MM.1S (cell line): ENCODE measurements around the gene ENG.

ENCODE experiments used
- DNase-seq: peaks from one replicate; pipeline ENCODE4 v3.0.0-alpha.2; 2015
- H2AFZ ChIP-seq: fragments of 300-600 bp; sonication (generic); 2 replicates; pipeline ENCODE4 v1.6.0; 2016; ENCODE audit warnings: antibody characterized with exemption, low read length
- H3F3A ChIP-seq: fragments of 300-600 bp; sonication (generic); 2 replicates; pipeline ENCODE4 v1.6.1; 2016; ENCODE audit warnings: mild to moderate bottlenecking, antibody characterized with exemption, low read length, moderate library complexity, mixed read lengths; ENCODE audit not compliant: insufficient read depth
- H3K27ac ChIP-seq: fragments of 300-600 bp; sonication (generic); 2 replicates; pipeline ENCODE4 v1.5.1; 2016; ENCODE audit warnings: mild to moderate bottlenecking, low read length
- H3K27me3 ChIP-seq: fragments of 300-600 bp; sonication (generic); replicated peaks from 2 replicates; pipeline ENCODE4 v1.6.0; 2016; ENCODE audit warnings: low read length; ENCODE audit not compliant: insufficient read depth
- H3K36me3 ChIP-seq: fragments of 300-600 bp; sonication (generic); replicated peaks from 2 replicates; pipeline ENCODE4 v1.6.1; 2016; ENCODE audit warnings: mild to moderate bottlenecking, low read length, mixed read lengths; ENCODE audit not compliant: insufficient read depth
- H3K4me1 ChIP-seq: fragments of 300-600 bp; sonication (generic); 2 replicates; pipeline ENCODE4 v1.6.1; 2016; ENCODE audit warnings: low read length, mixed read lengths
- H3K4me2 ChIP-seq: fragments of 300-600 bp; sonication (generic); 2 replicates; pipeline ENCODE4 v1.6.0; 2016; ENCODE audit warnings: low read depth, low read length
- H3K4me3 ChIP-seq: fragments of 300-600 bp; sonication (generic); 2 replicates; pipeline ENCODE4 v1.5.1; 2016; ENCODE audit warnings: low read length, mixed read lengths
- H3K79me2 ChIP-seq: fragments of 300-600 bp; sonication (generic); 2 replicates; pipeline ENCODE4 v1.6.1; 2016; ENCODE audit warnings: mixed run types, low read length, mixed read lengths
- H3K9ac ChIP-seq: fragments of 300-600 bp; sonication (generic); 2 replicates; pipeline ENCODE4 v1.6.1; 2016; ENCODE audit warnings: low read length, mixed read lengths
- H3K9me2 ChIP-seq: fragments of 300-600 bp; sonication (generic); replicated peaks from 2 replicates; pipeline ENCODE4 v1.6.1; 2016; ENCODE audit warnings: mild to moderate bottlenecking, low read length, mixed read lengths; ENCODE audit not compliant: insufficient read depth
- H3K9me3 ChIP-seq: fragments of 300-600 bp; sonication (generic); replicated peaks from 2 replicates; pipeline ENCODE4 v1.6.1; 2016; ENCODE audit warnings: mild to moderate bottlenecking, low read length, mixed read lengths; ENCODE audit not compliant: insufficient read depth
- H4K20me1 ChIP-seq: fragments of 300-600 bp; sonication (generic); 2 replicates; pipeline ENCODE4 v1.6.1; 2016; ENCODE audit warnings: mild to moderate bottlenecking, low read length, moderate library complexity, mixed read lengths; ENCODE audit not compliant: insufficient read depth
- CTCF ChIP-seq: fragments of 300-600 bp; sonication (generic); IDR thresholded peaks from 2 replicates; pipeline ENCODE4 v1.5.1; 2016; ENCODE audit warnings: antibody characterized with exemption, low read length, mixed read lengths
- EZH2 ChIP-seq: fragments of 300-600 bp; sonication (generic); optimal IDR thresholded peaks from 2 replicates; pipeline ENCODE3; 2017; ENCODE audit warnings: low read depth, mild to moderate bottlenecking, antibody characterized with exemption, low read length, mixed read lengths
- EZH2phosphoT487 ChIP-seq: fragments of 300-600 bp; sonication (generic); IDR thresholded peaks from 2 replicates; pipeline ENCODE4 v1.6.1; 2018; ENCODE audit warnings: antibody characterized with exemption, low read length

ENG gene

DNA sequence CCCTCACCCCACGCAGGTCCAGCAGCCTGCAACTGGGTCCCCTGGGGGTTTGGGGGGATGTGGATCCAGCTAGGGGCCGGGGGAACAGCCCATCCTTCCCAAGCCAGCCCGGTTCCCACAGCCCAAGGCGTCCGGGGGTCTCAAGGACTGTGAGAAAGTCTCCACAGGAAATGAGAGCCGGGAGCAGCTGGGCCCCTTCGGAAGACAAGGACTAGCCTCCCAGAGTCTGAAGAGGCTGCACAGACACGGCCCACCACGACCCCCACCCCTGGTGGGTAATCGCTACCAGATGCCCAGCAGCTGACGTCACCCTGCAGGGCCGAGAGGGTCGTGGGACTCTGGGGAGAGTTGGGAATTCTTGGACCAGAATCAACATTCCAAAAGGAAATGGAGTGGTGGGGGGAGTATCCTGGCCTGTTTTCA, 86.5 kb downstream of the ENG start:
- Histone ChIP-seq H3K79me2 (peaks cover 41% of the 10 kb centered on the region), H3K27ac (no peak overlapping the region), H3K36me3 (no peaks in the 10 kb centered on the region), H3K4me3 (no peak overlapping the region), H4K20me1 (no peaks in the 10 kb centered on the region), H3K4me1 (peaks cover 20% of the 10 kb centered on the region), H2AFZ (no peak overlapping the region), H3K27me3 (no peaks in the 10 kb centered on the region), H3K9me3 (no peaks in the 10 kb centered on the region), H3F3A (peaks cover 21% of the 10 kb centered on the region; the same call in 1 of the 2 replicates), H3K9me2 (no peaks in the 10 kb centered on the region), H3K4me2 (no peak overlapping the region), H3K9ac (no peak overlapping the region)
- TF ChIP-seq EZH2 (no peak), EZH2phosphoT487 (no peak), CTCF (no peak)
- DNase-seq: no peak

DNA sequence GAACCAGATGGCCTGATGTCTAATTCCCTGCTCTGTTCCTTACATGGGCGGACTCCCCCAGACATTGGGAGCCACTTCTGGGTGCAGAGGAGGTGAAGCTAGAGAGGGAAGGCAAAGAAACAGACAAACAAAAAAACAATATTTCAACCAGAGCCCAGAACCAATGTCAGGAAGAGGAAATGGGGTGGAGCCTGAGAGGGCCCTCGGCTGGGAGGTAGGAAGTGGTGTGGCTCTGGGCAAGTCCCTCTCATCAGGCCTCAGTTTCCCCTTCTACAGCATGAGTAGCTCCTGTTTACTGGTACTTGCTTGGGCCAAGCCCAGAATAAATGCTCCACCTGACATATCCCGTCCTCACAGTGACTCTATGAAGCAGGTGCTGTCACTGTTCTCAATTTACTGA, 87.0 kb downstream of the ENG start:
- no peak overlapping the region for H3K4me2 ChIP-seq
- H3F3A ChIP-seq: peaks cover 17% of the 10 kb centered on the region; the same call in 1 of the 2 replicates
- H3K4me3 ChIP-seq: no peak overlapping the region
- no peak overlapping the region for H2AFZ ChIP-seq
- peaks cover 20% of the 10 kb centered on the region for H3K4me1 ChIP-seq
- no peak overlapping the region for H3K9ac ChIP-seq
- H3K9me2 ChIP-seq: no peaks in the 10 kb centered on the region
- no peaks in the 10 kb centered on the region for H4K20me1 ChIP-seq
- no peak for DNase-seq
- no peak overlapping the region for H3K27ac ChIP-seq
- H3K79me2 ChIP-seq: peaks cover 41% of the 10 kb centered on the region
- no peaks in the 10 kb centered on the region for H3K27me3 ChIP-seq
- no peaks in the 10 kb centered on the region for H3K9me3 ChIP-seq
- H3K36me3 ChIP-seq: no peaks in the 10 kb centered on the region
- TF ChIP-seq CTCF (no peak), EZH2 (no peak), EZH2phosphoT487 (no peak)

DNA sequence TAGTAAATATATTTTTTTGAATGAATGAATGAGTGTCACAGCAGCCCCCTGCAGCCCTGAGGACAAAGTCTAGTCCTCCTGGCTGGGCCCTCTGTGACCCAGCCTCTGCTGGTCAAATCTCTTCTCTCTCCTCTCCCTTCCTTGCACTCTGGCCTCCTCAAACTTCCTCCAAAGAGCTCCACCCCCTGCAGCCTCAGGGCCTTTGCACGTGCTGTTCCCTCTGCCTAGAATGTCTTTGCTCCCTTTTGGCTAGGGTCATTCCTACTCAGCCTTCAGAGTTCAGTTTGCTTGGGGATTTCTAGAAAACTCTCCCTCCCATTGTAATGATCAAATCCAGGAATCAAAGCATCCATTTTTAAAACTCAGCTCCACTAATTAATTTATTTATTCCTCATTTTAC, 89.0 kb downstream of the ENG start:
- Histone ChIP-seq H2AFZ (no peak overlapping the region), H3K4me3 (no peak overlapping the region), H3K27ac (no peak overlapping the region), H3K9me3 (no peaks in the 10 kb centered on the region), H3K4me2 (no peak overlapping the region), H3K9me2 (no peaks in the 10 kb centered on the region), H3K27me3 (no peaks in the 10 kb centered on the region), H3K9ac (no peak overlapping the region), H3K79me2 (peaks cover 35% of the 10 kb centered on the region), H3K4me1 (peaks cover 11% of the 10 kb centered on the region), H3F3A (peaks cover 4% of the 10 kb centered on the region; the same call in 1 of the 2 replicates), H4K20me1 (no peaks in the 10 kb centered on the region), H3K36me3 (no peaks in the 10 kb centered on the region)
- TF ChIP-seq EZH2phosphoT487 (no peak), CTCF (no peak), EZH2 (no peak)
- DNase-seq: no peak
